MM.1S (cell line): ENCODE results near the gene JPH3.

ENCODE experiments used
- CTCF ChIP-seq: fragments of 300-600 bp; sonication (generic); IDR thresholded peaks from 2 replicates; pipeline ENCODE4 v1.5.1; 2016; ENCODE audit warnings: antibody characterized with exemption, low read length, mixed read lengths
- EZH2 ChIP-seq: fragments of 300-600 bp; sonication (generic); optimal IDR thresholded peaks from 2 replicates; pipeline ENCODE3; 2017; ENCODE audit warnings: low read depth, mild to moderate bottlenecking, antibody characterized with exemption, low read length, mixed read lengths

- TF ChIP-seq CTCF (no peak), EZH2 (no peak)
These were observed 91.5 kb downstream of the JPH3 start for GRCh38 chr16:87693827-87694226.
